Measurements from ENCODE around the gene PRSS57. TPM values are rescaled to one million over a fixed set of nuclear protein-coding genes. Genes with fewer than 3 reads are reported as not detected.

Gene PRSS57
- total RNA-seq, 1 experiment from 2014 or later: not detected

GRCh38 chr19:648305-648704 lies 46.9 kb downstream of the PRSS57 start:
- BruUV-seq (replicated peaks): no TSS peak

GRCh38 chr19:647566-648284 lies 47.5 kb downstream of the PRSS57 start:
- ChIA-PET POLR2A (ENCODE audit: low non-redundant PET) (interaction anchor here (0.6 kb wide), 1 partner anchor 32 kb away, joined by 3 read pairs; no protein-coding TSS in a partner anchor), CTCF (no interaction called here)

More at GRCh38 chr19:648305-648704, 46.9 kb downstream of the PRSS57 start:
- Histone ChIP-seq H3K27me3 (replicated peaks; ENCODE audit: insufficient read depth, low read depth, low read length, poor library complexity) (no peaks in the 10 kb centered on the region), H3K4me1 (ENCODE audit: insufficient read depth, low read length, poor library complexity, severe bottlenecking) (no peaks in the 10 kb centered on the region), H3K9me3 (ENCODE audit: low read depth, low read length, poor library complexity, severe bottlenecking) (no peaks in the 10 kb centered on the region), H3K36me3 (ENCODE audit: insufficient read depth, low read length, poor library complexity, severe bottlenecking) (peaks cover 71% of the 10 kb centered on the region), H3K27ac (ENCODE audit: low read depth, low read length, poor library complexity, severe bottlenecking) (no peak overlapping the region), H3K4me3 (ENCODE audit: low read depth, low read length, poor library complexity, severe bottlenecking) (no peak overlapping the region)
- TF ChIP-seq EZH2 (IDR thresholded peaks at IDR 0.05; ENCODE audit: borderline replicate concordance, low read depth, low read length, poor library complexity, severe bottlenecking) (no peak), CTCF (conservative IDR thresholded peaks at IDR 0.05; ENCODE audit: low read depth, low read length) (no peak)
- CTCF ChIA-PET: no interaction called here
- no peak for DNase-seq (ENCODE audit: low spot score)
- POLR2A ChIA-PET (ENCODE audit: low non-redundant PET): no interaction called here
- intact Hi-C loops (cut with micrococcal nuclease; ENCODE audit: unreplicated experiment): no loop called here

GRCh38 chr19:646779-647565 lies 48.3 kb downstream of the PRSS57 start:
- no TSS peak for BruUV-seq (replicated peaks)
- peaks cover 58% of the 10 kb centered on the region for H3K36me3 ChIP-seq (ENCODE audit: insufficient read depth, low read length, poor library complexity, severe bottlenecking)
- ChIA-PET POLR2A (ENCODE audit: low non-redundant PET) (interaction anchor here (0.6 kb wide), 1 partner anchor 33 kb away, joined by 3 read pairs; no protein-coding TSS in a partner anchor), CTCF (no interaction called here)
- DNase-seq (ENCODE audit: low spot score): no peak
- H3K27ac ChIP-seq (ENCODE audit: low read depth, low read length, poor library complexity, severe bottlenecking): no peak overlapping the region
- H3K9me3 ChIP-seq (ENCODE audit: low read depth, low read length, poor library complexity, severe bottlenecking): no peaks in the 10 kb centered on the region
- H3K4me1 ChIP-seq (ENCODE audit: insufficient read depth, low read length, poor library complexity, severe bottlenecking): no peaks in the 10 kb centered on the region
- TF ChIP-seq CTCF (conservative IDR thresholded peaks at IDR 0.05; ENCODE audit: low read depth, low read length): no peak
- no peak for TF ChIP-seq EZH2 (IDR thresholded peaks at IDR 0.05; ENCODE audit: borderline replicate concordance, low read depth, low read length, poor library complexity, severe bottlenecking)
- intact Hi-C loops (cut with micrococcal nuclease; ENCODE audit: unreplicated experiment): no loop called here
- H3K4me3 ChIP-seq (ENCODE audit: low read depth, low read length, poor library complexity, severe bottlenecking): no peak overlapping the region
- no peaks in the 10 kb centered on the region for H3K27me3 ChIP-seq (replicated peaks; ENCODE audit: insufficient read depth, low read depth, low read length, poor library complexity)

More at GRCh38 chr19:647566-648284, 47.5 kb downstream of the PRSS57 start:
- Histone ChIP-seq H3K36me3 (ENCODE audit: insufficient read depth, low read length, poor library complexity, severe bottlenecking) (peaks cover 65% of the 10 kb centered on the region), H3K9me3 (ENCODE audit: low read depth, low read length, poor library complexity, severe bottlenecking) (no peaks in the 10 kb centered on the region), H3K27ac (ENCODE audit: low read depth, low read length, poor library complexity, severe bottlenecking) (no peak overlapping the region), H3K4me3 (ENCODE audit: low read depth, low read length, poor library complexity, severe bottlenecking) (no peak overlapping the region), H3K4me1 (ENCODE audit: insufficient read depth, low read length, poor library complexity, severe bottlenecking) (no peaks in the 10 kb centered on the region), H3K27me3 (replicated peaks; ENCODE audit: insufficient read depth, low read depth, low read length, poor library complexity) (no peaks in the 10 kb centered on the region)
- BruUV-seq (replicated peaks): TSS peak; percentile 79
- no peak for DNase-seq (ENCODE audit: low spot score)
- no peak for TF ChIP-seq EZH2 (IDR thresholded peaks at IDR 0.05; ENCODE audit: borderline replicate concordance, low read depth, low read length, poor library complexity, severe bottlenecking)
- no peak for TF ChIP-seq CTCF (conservative IDR thresholded peaks at IDR 0.05; ENCODE audit: low read depth, low read length)
- intact Hi-C loops (cut with micrococcal nuclease; ENCODE audit: unreplicated experiment): no loop called here

Data from A673 (cell line).